Pulmonary artery endothelial cell (primary cell): ENCODE measurements around the gene DFFA. TPM values are rescaled to one million over a fixed set of nuclear protein-coding genes. Genes with fewer than 3 reads are reported as not detected.
"Not testable (repeated sequence)": the region's sequence is repeated elsewhere in the genome, so short reads cannot be mapped to it uniquely, and the experiment has no call there.

ENCODE experiments used
- DNase-seq: peaks from one replicate; pipeline ENCODE4 v3.0.0-alpha.2; 2011; ENCODE audit warnings: low read depth, low spot score
- total RNA-seq: library from RNA; depleted of rRNA; stranded (reverse); fragments of >200 nt; gene quantifications from 2 replicates; pipeline ENCODE4 v1.2.3, GENCODE V29; 2014

The DFFA gene
- total RNA-seq, 1 donor from 2014 or later, result 82.2 TPM

DNA sequence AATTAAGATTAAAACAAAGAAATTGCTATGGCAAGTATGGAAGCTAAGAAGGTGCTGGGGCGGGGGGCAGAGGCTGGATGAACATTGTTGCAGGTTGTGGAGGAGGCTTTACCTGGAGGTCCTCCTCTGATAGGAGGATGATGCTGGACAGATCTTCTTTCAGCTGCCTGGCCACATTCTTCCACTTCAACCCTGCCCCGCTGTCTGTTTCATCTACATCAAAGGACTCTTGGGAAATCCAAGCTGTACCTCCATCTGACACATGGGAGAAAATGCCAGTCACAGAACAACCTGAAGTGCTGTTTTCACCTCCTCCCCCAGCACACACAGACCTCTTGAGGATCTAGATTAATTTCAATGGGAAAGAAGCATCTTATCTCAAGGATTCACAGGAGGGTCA, 5.3 kb downstream of the DFFA start:
- DNase-seq, result no peak

DNA sequence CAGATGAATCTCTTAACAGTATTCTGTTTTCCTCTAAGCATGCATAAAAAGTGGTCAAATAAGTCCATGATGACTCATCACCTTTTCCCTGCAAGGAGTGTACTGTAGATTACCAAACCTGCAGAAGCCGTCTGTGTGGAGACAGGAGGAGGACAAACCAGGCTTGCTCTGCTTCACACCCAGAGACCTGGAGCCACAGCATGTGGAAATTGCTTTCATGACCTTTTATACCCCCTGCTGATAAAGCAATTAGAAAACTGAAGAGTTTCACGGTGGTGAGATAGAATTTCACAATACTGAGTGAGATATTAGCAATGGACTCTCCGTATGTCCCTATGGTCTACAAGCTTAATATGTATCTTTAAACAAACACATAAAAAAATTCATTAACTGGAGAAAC, 13.1 kb downstream of the DFFA start:
- DNase-seq, result no peak

DNA sequence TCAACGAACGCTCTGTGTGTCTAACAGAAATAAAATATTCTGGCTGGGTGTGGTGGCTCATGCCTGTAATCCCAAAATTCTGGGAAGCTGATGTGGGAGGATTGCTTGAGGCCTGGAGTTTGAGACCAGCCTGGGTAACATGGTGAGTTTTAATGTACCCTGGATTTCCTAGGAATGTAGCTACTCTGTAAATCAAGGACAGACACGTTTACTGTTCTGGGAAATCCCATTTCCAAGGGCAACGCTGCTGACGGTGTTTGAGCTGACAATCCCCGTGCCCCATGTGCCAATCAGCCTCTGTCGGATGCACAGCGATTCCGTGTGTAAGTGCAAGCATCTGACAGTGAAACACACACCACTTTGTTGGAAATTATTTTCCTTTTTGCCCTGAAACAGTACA, 14.5 kb downstream of the DFFA start:
- DNase-seq, result no peak

DNA sequence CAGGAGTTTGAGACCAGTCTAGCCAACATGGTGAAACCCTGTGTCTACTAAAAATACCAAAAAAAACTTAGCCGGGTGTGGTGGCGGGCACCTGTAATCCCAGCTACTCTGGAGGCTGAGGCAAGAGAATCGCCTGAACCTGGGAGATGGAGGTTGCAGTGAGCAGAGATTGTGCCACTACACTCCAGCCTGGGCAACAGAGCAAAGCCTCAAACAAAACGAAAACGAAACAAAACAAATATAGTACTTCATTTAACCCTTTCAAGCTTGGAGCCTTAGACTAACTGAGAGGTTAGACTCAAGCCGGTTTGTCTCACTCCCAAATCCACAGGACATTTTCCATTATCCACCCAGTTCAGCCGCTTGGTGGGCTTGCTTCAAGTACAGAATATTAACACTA, 14.9 kb downstream of the DFFA start:
- not testable (repeated sequence) for DNase-seq

DNA sequence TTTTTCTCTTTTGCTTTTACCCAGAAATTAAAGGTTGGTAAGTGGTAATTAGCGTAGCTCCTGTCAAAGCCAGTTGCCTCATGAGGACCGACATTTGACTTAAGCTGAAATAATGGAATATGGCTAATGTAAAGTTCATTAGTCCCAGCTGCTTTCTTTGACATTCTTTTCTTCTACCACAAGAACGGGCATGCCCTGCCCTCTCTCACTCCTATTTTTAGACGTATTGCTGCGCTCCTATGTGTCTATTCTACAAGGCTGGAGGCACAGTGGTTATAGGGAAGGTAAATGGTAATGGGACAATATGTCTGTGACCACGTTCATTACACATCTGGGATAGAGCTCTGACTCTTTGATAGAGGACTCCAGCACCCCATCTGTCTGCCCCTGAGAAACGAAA, 15.7 kb downstream of the DFFA start:
- DNase-seq, result no peak

DNA sequence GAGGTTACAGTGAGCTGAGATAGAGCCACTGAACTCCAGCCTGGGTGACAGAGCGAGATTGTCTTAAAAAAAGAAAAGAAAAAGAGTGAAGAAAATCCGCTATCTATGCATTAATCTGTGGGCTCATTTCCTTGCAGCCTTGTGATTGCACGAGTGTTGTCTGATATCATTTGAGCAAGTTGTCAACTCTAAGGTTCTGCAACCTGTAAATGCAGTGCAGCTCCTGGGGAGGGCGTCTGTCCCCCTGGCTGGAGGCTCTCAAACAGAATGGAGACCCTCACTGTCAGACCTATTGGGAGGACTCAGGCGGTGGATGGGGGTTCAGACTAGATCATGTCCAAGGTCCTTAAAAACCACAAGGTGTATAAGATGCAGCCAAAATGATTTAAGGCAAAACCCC, 16.3 kb downstream of the DFFA start:
- DNase-seq, result no peak

DNA sequence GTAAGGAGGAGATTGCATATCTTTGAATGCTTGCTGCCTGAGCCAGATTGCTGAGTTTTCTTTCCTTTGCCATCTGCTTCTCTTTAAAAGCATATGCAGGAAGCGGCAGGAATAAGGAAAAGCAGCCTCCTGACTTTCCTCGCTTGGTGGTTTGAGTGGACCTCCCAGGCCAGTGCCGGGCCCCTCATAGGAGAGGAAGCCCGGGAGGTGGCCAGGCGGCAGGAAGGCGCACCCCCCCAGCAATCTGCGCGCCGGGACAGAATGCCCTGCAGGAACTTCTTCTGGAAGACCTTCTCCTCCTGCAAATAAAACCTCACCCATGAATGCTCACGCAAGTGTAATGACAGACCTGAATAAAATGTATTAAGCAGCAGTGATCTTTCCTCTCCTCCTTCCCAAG, 21.0 kb downstream of the DFFA start:
- no peak for DNase-seq

DNA sequence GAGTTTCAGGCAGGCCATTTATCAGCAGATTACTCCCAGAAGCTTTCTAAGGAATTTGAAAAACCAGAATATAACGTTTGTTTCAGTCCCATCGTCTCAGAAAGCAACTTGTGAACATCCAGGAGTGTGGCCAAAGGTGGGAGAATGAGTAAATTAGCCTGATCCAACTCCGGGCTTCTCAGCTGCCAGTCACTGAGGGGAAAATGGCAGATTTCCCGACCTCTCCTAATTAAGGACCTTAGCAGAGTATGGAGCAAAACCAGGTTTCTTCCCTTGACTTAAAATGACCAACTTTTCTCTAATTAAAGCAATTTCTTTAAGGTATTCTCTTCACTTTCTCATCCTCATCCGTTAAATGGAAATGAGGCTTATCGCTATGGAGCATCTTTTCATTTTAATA, 21.5 kb downstream of the DFFA start:
- no peak for DNase-seq

DNA sequence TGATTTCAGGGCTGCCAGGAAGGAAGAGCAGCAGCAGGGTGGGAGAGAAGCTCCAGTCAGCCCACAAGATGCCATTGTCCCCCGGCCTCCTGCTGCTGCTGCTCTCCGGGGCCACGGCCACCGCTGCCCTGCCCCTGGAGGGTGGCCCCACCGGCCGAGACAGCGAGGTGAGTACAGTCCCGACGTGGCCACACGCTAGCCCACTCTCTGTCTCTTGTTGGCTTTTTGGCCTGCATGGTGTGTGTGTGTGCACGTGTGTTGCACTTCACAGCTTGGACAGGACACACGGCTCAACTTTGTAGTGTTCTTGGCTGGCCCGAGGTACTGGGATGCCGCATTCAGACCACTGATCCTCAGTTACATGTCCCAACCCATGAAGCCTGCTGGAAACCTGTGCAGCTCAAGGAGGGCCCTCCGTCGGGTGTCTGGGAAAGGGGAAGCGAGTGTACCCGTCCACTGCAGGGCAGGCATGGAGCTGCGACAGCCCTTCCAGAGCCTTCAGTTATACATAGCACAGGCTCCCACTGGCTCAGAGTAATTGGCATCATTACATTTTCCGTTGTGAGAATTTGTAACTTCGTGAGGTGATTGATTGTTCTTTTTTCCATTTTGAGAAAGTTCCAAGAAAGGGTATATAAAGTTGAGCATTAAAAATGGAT, 22.0 kb downstream of the DFFA start:
- no peak for DNase-seq

DNA sequence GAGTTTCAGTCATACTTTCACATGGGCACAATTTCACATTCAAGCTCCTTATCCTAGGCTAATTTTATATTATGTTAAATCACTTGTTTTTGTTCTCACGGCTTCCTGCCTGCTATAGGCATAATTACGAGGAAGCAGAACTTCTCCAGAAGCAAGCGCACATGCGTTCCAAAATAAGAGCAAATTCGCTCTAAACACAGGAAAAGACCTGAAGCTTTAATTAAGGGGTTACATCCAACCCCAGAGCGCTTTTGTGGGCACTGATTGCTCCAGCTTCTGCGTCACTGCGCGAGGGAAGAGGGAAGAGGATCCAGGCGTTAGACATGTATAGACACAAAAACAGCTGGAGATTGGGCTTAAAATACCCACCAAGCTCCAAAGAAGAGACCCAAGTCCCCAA, 22.6 kb downstream of the DFFA start, which contains the start of gene CORT:
Gene CORT, plus strand, starts transcription at position 281 of the 400 bp plus-strand sequence. CDS start 193 bp downstream, outside the sequence.
- DNase-seq, result no peak

DNA sequence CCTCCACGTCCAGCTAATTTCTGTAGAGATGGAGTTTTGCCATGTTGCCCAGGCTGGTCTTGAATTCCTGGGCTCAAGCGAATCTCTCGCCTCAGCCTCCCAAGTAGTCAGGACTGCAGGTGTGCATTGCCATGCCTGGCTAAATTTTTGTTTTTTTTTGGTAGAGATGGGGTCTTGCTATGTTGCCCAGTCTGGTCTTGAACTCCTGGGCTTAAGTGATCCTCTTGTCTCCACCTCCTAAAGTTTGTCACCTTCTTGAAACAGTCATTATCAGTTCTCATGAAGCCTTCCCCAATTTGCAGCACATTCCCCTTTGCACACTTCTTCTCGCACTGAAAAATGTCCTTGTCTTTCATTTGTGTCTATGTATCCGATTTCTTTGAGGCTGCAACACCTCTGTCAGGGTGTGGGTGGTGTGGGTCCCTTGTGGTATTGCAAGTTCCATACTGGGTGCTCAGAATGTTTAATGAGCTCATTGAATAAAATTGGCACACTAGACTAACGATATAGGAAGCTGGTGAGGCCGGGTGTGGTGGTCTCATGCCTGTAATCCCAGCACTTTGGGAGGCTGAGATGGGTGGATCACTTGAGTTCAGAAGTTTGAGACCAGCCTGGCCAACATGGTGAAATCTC, 25.4 kb downstream of the DFFA start:
- DNase-seq, result no peak

DNA sequence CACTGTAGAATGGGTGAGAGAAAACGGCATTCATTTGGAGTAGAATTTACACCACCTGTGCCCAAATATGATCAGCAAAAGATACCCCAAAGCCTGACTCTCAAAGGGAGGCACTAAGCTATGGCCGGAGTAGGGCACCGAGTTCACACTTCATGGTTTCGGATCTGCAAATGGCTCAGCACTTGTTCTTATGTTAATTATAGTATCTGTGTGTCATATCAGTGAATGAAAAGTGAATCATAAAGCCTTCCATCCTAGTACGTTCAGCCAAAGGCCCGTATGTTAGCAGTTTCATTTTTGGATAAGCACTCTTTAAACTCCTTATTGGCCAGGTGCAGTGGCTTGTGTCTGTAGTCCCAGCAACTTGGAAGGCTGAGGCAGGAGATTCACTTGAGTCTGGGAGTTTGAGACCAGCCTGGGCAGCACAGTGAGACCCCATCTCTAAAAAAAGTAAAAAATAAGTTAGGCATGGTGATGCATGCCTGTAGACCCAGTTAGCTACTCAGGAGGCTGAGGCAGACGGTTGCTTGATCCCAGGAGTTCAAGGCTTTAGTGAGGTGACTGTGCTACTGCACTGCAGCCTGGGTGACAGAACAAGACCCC, 27.4 kb downstream of the DFFA start:
- no peak for DNase-seq

DNA sequence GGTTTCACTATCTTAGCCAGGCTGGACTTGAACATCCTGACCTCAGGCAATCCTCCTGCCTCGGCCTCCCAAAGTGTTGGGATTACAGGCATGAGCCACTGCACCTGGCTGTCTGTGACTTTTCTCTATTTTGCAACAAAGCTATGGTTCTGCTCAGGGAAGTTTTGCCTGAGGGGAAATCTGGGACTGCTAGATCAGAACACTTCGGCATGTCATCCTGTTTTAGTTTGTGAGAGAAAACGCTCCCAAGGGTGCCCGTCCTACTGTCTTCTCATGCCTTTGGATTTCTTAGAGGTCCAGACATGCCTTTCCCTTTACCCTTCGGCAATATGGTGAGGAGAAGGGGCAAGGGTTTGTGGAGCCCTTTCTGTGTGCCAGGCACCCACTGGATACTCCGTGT, 28.1 kb downstream of the DFFA start:
- DNase-seq, result no peak

DNA sequence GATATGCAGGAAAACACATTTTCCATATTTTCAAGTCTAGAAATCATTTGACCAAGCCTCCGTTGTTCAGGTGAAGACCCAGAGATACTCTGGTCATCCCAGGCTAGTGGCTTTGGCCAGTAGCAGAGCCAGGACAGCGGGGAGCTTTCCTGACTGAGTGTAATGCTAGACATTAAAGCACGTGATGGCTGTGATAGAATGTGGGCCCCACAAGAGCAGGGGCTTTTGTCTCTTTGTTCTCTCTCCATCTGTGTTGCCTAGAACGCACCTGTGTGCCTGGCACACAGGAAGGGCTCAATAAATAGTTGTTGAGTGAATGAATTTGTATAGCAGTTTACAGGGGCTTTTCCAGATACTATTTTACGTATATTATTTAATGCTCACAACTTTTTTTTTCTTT, 31.5 kb downstream of the DFFA start:
- DNase-seq, result no peak

DNA sequence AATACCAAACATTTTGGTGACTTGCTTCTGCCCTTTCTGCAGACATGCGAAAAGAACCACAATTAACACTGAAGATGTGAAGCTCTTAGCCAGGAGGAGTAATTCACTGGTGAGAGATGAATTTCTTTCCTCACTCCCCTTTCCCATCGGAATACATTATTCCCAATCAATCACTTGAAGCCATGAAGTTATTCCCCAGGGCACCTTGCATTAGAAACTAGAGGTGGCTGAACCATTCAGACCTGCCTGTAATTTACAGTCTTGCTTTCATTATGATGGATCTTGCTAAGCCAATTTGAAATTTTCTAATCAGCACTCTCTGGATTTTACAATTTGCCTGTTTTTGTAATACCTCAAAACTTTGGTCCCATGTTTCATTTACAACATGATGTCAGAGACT, 32.0 kb downstream of the DFFA start:
- DNase-seq, result no peak

DNA sequence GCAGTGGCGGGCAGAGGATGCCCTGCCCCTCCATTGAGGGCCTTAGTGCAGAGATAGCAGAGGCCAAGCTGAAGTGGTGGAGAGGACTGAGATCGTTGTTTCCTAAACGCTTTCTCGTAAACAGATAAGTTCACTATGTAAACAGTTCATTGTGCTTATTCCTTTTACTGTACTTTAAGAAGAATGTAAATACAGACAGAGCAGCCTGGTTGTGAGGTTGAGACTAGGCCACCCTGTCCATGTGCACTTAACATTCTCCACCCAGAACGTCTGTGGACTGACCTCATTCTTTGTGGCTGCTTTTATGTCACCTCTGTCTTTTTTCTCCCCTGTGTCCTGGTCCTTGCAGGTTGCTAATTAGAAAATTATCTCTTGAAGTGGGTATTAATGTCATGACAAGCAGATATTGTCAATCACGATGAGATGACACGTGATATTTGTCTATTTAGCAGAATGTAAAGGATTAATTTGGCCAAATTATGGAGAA, 33.6 kb downstream of the DFFA start:
- no peak for DNase-seq

DNA sequence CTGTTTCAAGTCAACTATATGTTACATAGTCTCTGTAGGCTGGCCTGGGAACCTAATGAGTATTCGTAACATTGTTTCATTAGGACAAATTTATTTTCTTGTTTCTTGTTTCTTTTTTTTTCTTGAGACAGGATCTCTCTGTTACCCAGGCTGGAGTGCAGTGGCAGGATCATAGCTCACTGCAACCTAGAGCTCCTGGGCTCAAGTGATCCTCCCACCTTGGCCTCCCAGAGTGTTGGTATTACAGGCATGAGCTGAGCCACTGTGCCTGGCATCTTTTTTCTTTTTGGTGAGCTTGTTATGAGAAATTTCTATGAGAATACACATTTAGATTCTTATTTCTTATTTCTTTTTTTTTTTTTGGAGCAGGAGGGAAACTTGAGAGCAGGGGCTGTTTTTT, 35.3 kb downstream of the DFFA start:
- DNase-seq, result no peak

DNA sequence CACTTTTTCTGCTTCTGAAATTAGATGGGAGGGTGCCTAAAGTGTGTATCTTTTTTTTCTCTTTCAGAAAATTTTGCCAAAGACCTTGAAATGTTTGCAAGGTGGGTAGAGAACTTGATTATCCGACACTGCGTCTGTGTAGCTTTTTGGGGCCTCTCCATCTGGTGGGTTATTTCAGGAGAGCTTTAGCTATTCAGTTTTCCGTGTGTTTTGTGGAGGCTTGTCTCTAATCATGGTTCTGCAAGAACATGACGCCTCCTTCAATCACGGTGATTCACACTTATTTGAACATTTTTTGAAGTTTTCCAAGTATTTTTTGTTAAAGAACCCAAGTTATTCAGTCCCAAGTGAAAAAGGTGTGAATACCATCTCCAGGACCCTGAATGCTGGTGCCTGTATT, 37.7 kb downstream of the DFFA start:
- no peak for DNase-seq

DNA sequence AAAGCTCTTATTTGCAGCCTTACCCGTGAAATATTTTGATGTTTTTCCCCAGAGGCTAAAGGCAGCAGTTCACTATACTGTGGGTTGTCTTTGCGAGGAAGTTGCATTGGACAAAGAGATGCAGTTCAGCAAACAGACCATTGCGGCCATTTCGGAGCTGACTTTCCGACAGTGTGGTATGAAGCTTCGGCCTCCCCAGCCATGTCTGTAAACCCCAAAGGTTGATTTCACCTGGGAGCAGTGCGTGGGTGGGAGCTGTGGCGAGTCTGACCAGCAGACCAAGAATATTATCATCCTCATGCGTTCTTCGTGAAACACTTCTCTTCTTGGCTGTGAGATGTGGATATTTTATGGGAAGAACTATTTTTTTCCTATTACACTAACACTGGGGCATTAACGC, 38.5 kb downstream of the DFFA start:
- no peak for DNase-seq

DNA sequence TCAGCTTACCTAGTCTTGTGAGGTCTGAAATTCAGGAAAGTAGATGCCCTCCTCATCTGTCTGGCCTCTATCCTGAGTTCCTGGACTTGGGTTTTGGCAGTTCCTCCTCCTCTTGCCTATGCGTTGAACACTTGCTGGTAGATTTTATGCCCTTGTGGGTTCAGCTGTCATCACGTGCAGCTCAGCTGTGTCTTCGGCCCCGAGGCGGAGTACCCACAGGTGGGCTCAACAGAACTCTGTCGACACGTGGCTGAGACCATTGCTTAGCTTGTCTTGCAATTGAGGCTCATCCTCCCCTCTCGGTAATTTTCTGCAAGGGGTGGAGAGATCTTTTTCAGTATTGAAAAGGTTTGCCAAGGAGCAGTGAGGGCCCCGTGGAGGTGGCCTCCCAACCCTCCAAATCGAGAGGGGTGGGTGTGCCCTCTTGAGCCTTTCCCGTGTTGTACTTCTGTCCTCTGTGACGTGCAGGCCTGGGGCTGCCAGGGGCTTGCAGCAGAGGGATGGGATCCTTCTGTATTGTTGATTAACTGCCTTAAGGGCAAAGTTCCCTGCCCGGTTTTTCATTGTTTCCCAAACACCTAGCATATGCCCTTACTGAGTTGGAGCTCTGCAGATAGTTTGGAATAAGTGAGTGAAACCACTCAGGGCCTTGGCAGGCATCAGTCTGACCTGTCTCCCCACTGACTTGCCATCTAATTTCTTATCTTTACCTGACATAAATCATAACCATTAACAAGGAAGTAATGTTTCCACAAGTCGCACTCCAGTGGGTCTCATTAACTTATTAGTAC, 39.2 kb downstream of the DFFA start:
- no peak for DNase-seq

DNA sequence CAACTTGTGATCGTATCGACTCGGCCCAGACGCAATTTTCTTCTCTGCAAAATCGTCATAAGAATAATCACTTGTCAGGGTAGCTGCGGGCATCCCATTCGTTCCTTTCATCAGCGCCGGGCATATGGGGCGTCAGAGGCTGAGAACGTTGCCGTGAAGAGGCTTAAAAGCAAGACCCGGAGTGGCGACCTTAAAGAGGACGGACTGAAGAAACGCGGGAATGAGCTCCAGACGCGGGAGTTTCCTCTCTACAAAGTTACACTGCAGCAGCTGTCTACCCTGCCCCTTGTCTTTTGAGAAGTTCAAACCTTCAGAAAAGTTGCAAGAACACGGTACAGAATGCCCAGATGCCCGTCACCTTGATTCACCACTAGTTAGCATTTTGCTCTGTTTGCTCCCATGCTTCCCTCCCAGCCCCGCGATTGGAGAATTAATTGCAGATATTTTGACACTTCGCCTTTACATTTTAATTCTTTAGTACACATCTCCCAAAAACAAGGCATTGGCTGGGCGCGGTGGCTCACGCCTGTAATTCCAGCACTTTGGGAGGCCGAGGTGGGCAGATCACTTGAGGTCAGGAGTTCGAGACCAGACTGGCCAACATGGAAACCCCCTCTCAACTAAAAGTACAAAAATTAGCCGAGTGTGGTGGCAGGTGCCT, 41.1 kb downstream of the DFFA start:
- no peak for DNase-seq
